OCI-LY7 (cell line): ENCODE measurements around the gene CTDSP1. TPM values are rescaled to one million over a fixed set of nuclear protein-coding genes. Genes with fewer than 3 reads are reported as not detected.

Experiments used
- BruUV-seq: library from RNA; stranded (reverse); fragments of 400-500 nt; replicated peaks from 2 replicates; lab custom pipeline; 2021; lab: Mats Ljungman, UMichigan
- CTCF ChIA-PET: fragments of 300-600 bp; sonication (Branson Sonifier 250); formaldehyde crosslinking; loops from one replicate; lab custom pipeline; 2022; ENCODE audit warnings: antibody characterized with exemption; ENCODE audit not compliant: unreplicated experiment; lab: Charles Lee
- POLR2A ChIA-PET: fragments of 300-600 bp; sonication (Branson Sonifier 250); formaldehyde crosslinking; loops from one replicate; lab custom pipeline; 2022; ENCODE audit warnings: antibody characterized with exemption; lab: Charles Lee
- DNase-seq: peaks from one replicate; pipeline ENCODE4 v3.0.0-alpha.2; 2015; ENCODE audit warnings: low spot score
- H2AFZ ChIP-seq: fragments of 200-600 bp; sonication (generic), shearing (Covaris generic); 2 replicates; pipeline ENCODE4 v1.6.1; 2014; ENCODE audit warnings: mild to moderate bottlenecking, antibody characterized with exemption, low read length, moderate library complexity
- H3K27ac ChIP-seq: fragments of 200-600 bp; sonication (generic); 2 replicates; pipeline ENCODE4 v1.5.1; 2014; ENCODE audit warnings: mixed run types, low read depth, mild to moderate bottlenecking, moderate library complexity, low read length, inconsistent platforms; ENCODE audit not compliant: poor library complexity, severe bottlenecking
- H3K36me3 ChIP-seq: fragments of 200-600 bp; sonication (generic); 2 replicates; pipeline ENCODE4 v1.6.1; 2014; ENCODE audit warnings: mild to moderate bottlenecking, antibody characterized with exemption, low read length, moderate library complexity, mixed read lengths; ENCODE audit not compliant: insufficient read depth
- H3K4me1 ChIP-seq: fragments of 200-600 bp; sonication (generic); 2 replicates; pipeline ENCODE4 v1.5.1; 2014; ENCODE audit warnings: mild to moderate bottlenecking, low read length; ENCODE audit not compliant: insufficient read depth, poor library complexity, severe bottlenecking
- H3K4me2 ChIP-seq: fragments of 200-600 bp; sonication (generic); 2 replicates; pipeline ENCODE4 v1.6.1; 2014; ENCODE audit warnings: mild to moderate bottlenecking, low read length
- H3K4me3 ChIP-seq: fragments of 200-600 bp; sonication (generic); 2 replicates; pipeline ENCODE4 v1.5.1; 2014; ENCODE audit warnings: mild to moderate bottlenecking, low read depth, low read length; ENCODE audit not compliant: poor library complexity, severe bottlenecking
- H3K79me2 ChIP-seq: fragments of 200-600 bp; sonication (generic); 2 replicates; pipeline ENCODE4 v1.6.1; 2016; ENCODE audit warnings: low read depth, mild to moderate bottlenecking, low read length, moderate library complexity, mixed read lengths; ENCODE audit not compliant: insufficient read depth
- H3K9me2 ChIP-seq: fragments of 200-600 bp; sonication (generic); 2 replicates; pipeline ENCODE4 v1.6.1; 2016; ENCODE audit warnings: mild to moderate bottlenecking, low read length, mixed read lengths; ENCODE audit not compliant: insufficient read depth
- H3K9me3 ChIP-seq: fragments of 200-600 bp; sonication (generic); 2 replicates; pipeline ENCODE4 v1.6.1; 2014; ENCODE audit warnings: mild to moderate bottlenecking, mixed run types, low read length, mixed read lengths
- H4K20me1 ChIP-seq: fragments of 200-600 bp; sonication (generic); 2 replicates; pipeline ENCODE4 v1.6.1; 2014; ENCODE audit warnings: mild to moderate bottlenecking, antibody characterized with exemption, low read length, moderate library complexity, mixed read lengths; ENCODE audit not compliant: insufficient read depth
- CTCF ChIP-seq: fragments of 200-600 bp; sonication (generic); conservative IDR thresholded peaks from 2 replicates; pipeline ENCODE4 v1.5.1; 2014; ENCODE audit warnings: mild to moderate bottlenecking, antibody characterized with exemption, low read length, moderate library complexity, mixed read lengths
- EZH2phosphoT487 ChIP-seq: fragments of 200-600 bp; sonication (generic); IDR thresholded peaks from 2 replicates; pipeline ENCODE4 v1.6.1; 2018; ENCODE audit warnings: low read depth, borderline replicate concordance, mild to moderate bottlenecking, mixed run types, antibody characterized with exemption, low read length, moderate library complexity, mixed read lengths
- intact Hi-C: fragments of 100-400 bp; cut with micrococcal nuclease; formaldehyde crosslinking; loops from one replicate; pipeline ENCODE4 v1.10.0; 2022; ENCODE audit not compliant: unreplicated experiment
- total RNA-seq, 2 experiments: library from RNA; depleted of rRNA in 1 of 2; stranded (reverse); fragments of >200 nt in 1 of 2; shearing (Covaris generic) in 1 of 2; gene quantifications; 2 replicates each; pipeline ENCODE4 v1.2.3, GENCODE V29; 2014 to 2022

Gene CTDSP1
- total RNA-seq, 2 experiments from 2014 or later: 95.3 to 152 TPM

- Histone ChIP-seq H3K4me1 (peaks cover 58% of the 10 kb centered on the region), H3K36me3 (peaks cover 42% of the 10 kb centered on the region), H3K27ac (peak overlapping the region; percentile 81), H2AFZ (no peak overlapping the region), H4K20me1 (no peaks in the 10 kb centered on the region), H3K9me2 (no peaks in the 10 kb centered on the region), H3K9me3 (no peaks in the 10 kb centered on the region), H3K4me2 (peak overlapping the region; percentile 90), H3K4me3 (peak overlapping the region; percentile 60), H3K79me2 (peaks cover 10% of the 10 kb centered on the region)
- no TSS peak for BruUV-seq
- intact Hi-C loops: loop anchor here (1.0 to 2.0 kb wide), 2 partner anchors 61 to 243 kb away; no protein-coding TSS in a partner anchor
- no peak for TF ChIP-seq EZH2phosphoT487
- no peak for TF ChIP-seq CTCF
- ChIA-PET CTCF (no interaction called here), POLR2A (interaction anchor here (0.7 kb wide), 1 partner anchor 116 kb away, joined by 6 read pairs; no protein-coding TSS in a partner anchor)
- DNase-seq: peak; percentile 41
Observed at GRCh38 chr2:218405746-218406208, 6.1 kb downstream of the CTDSP1 start.

- no TSS peak for BruUV-seq
- H3K79me2 ChIP-seq: peaks cover 5% of the 10 kb centered on the region
- intact Hi-C loops: loop anchor here (1.0 to 2.0 kb wide), 2 partner anchors 60 to 242 kb away; no protein-coding TSS in a partner anchor
- ChIA-PET CTCF (interaction anchor here (0.6 kb wide), 1 partner anchor 1208 kb away, joined by 3 read pairs; no protein-coding TSS in a partner anchor), POLR2A (interaction anchor here (0.7 to 1.0 kb wide), 3 partner anchors 117 to 152 kb away, joined by 3 to 6 read pairs (median 4); no protein-coding TSS in a partner anchor)
- H3K27ac ChIP-seq: peak overlapping the region; percentile 81
- no peaks in the 10 kb centered on the region for H3K9me2 ChIP-seq
- peak overlapping the region; percentile 60 for H3K4me3 ChIP-seq
- H2AFZ ChIP-seq: peak overlapping the region; percentile 75; the same call in 1 of the 2 replicates
- H4K20me1 ChIP-seq: no peaks in the 10 kb centered on the region
- peak; percentile 95 for DNase-seq
- peaks cover 53% of the 10 kb centered on the region for H3K4me1 ChIP-seq
- peak overlapping the region; percentile 90 for H3K4me2 ChIP-seq
- peaks cover 40% of the 10 kb centered on the region for H3K36me3 ChIP-seq
- TF ChIP-seq CTCF (peak; percentile 84), EZH2phosphoT487 (no peak)
- H3K9me3 ChIP-seq: no peaks in the 10 kb centered on the region
Observed at GRCh38 chr2:218406209-218406948, 6.7 kb downstream of the CTDSP1 start.
